Measurements from ENCODE around the gene KCNG4. TPM values are rescaled to one million over a fixed set of nuclear protein-coding genes. Genes with fewer than 3 reads are reported as not detected.

KCNG4 gene
- total and polyA plus RNA-seq, 5 donors, result not detected

DNA sequence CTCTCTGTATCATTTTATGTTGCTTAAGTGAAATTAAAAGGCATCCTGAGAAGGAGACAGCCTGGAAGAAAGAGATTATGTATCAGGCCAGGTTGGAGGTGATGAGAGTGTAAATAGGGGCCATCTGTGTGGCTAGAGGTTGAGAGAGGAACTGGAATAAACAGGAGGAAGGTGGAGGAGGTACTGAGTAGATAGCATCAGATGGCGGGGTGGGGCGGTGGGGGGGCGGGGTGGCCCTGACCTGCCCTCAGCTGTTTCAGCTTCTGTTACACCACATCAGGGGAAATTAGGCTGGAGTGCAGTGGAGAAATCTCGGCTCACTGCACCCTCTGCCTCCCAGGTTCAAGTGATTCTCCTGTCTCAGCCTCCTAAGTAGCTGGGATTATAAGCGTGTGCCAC is 6.9 kb upstream of the KCNG4 start:
- no peak overlapping the region for H3K4me3 ChIP-seq (ENCODE audit: low read length)
- H3K27me3 ChIP-seq (ENCODE audit: control insufficient read depth, insufficient read depth), result no peaks in the 10 kb centered on the region
- intact Hi-C loops (cut with DNase I), result no loop called here
- DNase-seq, result no peak
- H3K9me3 ChIP-seq (ENCODE audit: control insufficient read depth, low read length), result no peaks in the 10 kb centered on the region
- no peak overlapping the region for H3K27ac ChIP-seq (ENCODE audit: low read length)
- 67% methylated on average over 5 of the region's 5 CpGs for WGBS
- no peak for ATAC-seq
- H3K4me1 ChIP-seq (ENCODE audit: control insufficient read depth, insufficient read depth, low read length), result no peaks in the 10 kb centered on the region

DNA sequence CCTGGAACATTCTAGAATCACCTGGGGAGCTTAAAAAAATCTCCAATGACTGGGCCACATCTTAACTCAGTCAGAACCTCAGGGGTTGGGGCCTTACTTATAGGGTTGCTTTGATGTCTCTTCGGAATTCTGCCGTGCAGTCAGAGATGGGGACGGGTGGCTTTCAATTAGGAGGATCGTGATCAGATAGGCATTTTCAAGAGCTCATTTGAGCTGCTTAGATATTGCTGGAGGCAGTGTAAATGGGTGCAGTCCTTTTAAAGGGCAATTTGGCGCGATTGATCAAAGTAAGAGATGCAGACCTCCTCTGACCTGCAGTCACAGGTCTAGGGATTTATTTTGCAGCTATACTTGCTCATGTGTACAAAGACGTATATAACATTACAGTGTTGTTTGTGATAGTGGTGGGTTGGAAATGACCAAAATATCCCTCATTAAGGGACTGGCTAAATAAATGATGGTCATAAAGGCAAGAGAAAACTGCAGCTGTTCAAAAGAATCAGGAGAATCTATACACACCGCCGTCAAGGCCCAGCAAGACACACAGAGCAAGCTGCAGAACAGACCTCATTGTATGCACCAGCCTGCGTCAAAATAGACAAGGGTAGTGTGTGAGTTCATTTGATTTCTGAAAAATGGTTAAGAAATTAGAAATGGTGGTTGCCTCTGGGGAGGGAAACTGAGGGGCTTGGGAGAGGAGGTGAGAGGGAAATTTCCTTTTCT is 6.3 kb upstream of the KCNG4 start:
- H3K27me3 ChIP-seq (ENCODE audit: control insufficient read depth, insufficient read depth), result no peaks in the 10 kb centered on the region
- ATAC-seq (no peak), DNase-seq (no peak)
- no peaks in the 10 kb centered on the region for H3K9me3 ChIP-seq (ENCODE audit: control insufficient read depth, low read length)
- WGBS, result 83% methylated on average over 10 of the region's 10 CpGs
- H3K27ac ChIP-seq (ENCODE audit: low read length), result no peak overlapping the region
- H3K4me3 ChIP-seq (ENCODE audit: low read length), result no peak overlapping the region
- H3K4me1 ChIP-seq (ENCODE audit: control insufficient read depth, insufficient read depth, low read length), result no peaks in the 10 kb centered on the region
- intact Hi-C loops (cut with DNase I), result no loop called here

DNA sequence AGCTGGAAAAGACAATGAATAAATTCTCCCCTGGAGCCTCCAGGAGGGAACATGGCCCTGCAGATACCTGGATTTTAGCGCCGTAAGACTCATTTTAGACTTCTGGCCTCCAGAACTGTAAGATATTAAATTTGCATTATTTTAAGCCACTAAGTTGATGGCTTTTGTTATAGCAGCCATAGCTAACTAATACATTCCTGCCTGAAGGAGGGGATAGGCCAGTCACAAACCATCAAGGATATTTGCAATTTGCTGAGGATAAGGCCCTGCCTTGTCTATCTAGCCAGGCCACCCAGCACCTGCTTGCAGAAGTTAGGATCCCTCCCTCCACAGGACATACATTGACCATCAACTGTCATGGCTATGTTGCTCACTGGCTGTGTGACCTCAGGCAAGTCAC is 4.9 kb upstream of the KCNG4 start:
- WGBS, result 100% methylated on average over 2 of the region's 2 CpGs
- Histone ChIP-seq H3K4me1 (ENCODE audit: control insufficient read depth, insufficient read depth, low read length) (no peaks in the 10 kb centered on the region), H3K4me3 (ENCODE audit: low read length) (no peak overlapping the region), H3K27me3 (ENCODE audit: control insufficient read depth, insufficient read depth) (no peaks in the 10 kb centered on the region), H3K9me3 (ENCODE audit: control insufficient read depth, low read length) (no peaks in the 10 kb centered on the region), H3K27ac (ENCODE audit: low read length) (no peak overlapping the region)
- intact Hi-C loops (cut with DNase I), result no loop called here
- ATAC-seq (no peak), DNase-seq (no peak)

DNA sequence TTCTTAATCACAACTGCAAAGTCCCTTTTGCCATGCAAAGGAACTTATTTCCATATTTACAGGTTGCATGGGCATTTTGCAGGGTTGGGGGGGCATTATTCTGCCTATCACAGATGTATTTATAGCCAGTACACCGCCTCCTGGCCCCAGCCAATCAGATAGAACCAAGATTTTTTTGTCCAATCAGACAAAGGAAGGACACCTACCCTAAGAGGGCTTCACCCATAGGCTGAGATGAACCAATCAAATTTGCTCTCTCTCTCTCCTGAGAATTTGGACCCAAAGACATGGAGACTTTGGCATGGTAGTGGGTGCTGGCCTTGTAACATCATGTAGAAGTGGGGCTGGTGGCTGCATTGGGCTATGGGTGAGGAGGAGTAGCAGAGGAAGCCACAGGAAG is 3.9 kb upstream of the KCNG4 start:
- no peak for ATAC-seq
- no peak overlapping the region for H3K27ac ChIP-seq (ENCODE audit: low read length)
- H3K27me3 ChIP-seq (ENCODE audit: control insufficient read depth, insufficient read depth), result no peaks in the 10 kb centered on the region
- H3K4me3 ChIP-seq (ENCODE audit: low read length), result no peak overlapping the region
- H3K4me1 ChIP-seq (ENCODE audit: control insufficient read depth, insufficient read depth, low read length), result no peaks in the 10 kb centered on the region
- H3K9me3 ChIP-seq (ENCODE audit: control insufficient read depth, low read length), result no peaks in the 10 kb centered on the region
- intact Hi-C loops (cut with DNase I), result no loop called here
- no peak for DNase-seq
- 88% methylated on average over 1 of the region's 1 CpG for WGBS

DNA sequence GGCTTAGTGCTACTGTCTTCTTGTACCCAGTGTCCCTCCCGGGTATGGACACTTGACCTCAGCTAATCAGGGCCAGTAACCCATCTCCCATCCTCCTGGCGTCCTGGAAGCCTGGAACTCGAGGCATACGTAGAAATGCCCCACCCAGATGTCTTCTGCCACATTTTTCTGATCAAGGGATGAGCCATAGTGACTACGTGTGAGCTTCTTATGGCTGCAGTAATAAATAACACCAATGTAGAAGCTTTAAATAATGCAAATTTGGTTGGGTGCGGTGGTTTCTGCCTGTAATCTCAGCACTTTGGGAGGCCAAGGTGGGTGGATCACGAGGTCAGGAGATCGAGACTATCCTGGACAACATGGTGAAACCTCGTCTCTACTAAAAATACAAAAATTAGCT is 3.0 kb upstream of the KCNG4 start:
- intact Hi-C loops (cut with DNase I), result no loop called here
- 85% methylated on average over 9 of the region's 9 CpGs for WGBS

DNA sequence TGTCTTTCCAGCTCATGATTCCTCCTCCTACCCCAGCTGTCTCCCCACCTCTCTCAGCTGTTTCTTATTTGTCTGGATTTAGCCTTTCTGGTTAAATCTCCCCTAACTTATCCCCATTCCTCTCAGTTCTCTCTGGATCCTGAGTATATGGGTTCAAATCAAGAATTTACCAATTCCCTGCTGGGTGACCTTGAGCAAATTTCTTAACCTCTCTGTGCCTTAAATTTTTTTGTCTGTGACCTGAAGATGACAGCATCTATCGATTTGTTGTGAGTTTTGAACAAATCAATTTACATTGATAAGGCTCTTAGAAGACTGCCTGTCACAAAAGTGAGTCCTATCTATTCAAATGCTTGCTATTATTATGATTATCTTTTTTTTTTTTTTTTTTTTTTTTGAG is 2.0 kb upstream of the KCNG4 start:
- DNase-seq (no peak), ATAC-seq (no peak)
- H3K4me1 ChIP-seq (ENCODE audit: control insufficient read depth, insufficient read depth, low read length), result no peaks in the 10 kb centered on the region
- WGBS, result 66% methylated on average over 1 of the region's 1 CpG
- H3K27ac ChIP-seq (ENCODE audit: low read length), result no peak overlapping the region
- intact Hi-C loops (cut with DNase I), result no loop called here
- H3K9me3 ChIP-seq (ENCODE audit: control insufficient read depth, low read length), result no peaks in the 10 kb centered on the region
- H3K27me3 ChIP-seq (ENCODE audit: control insufficient read depth, insufficient read depth), result no peaks in the 10 kb centered on the region
- H3K4me3 ChIP-seq (ENCODE audit: low read length), result no peak overlapping the region

More for the DNA sequence above, 3.0 kb upstream of the KCNG4 start:
- Histone ChIP-seq H3K27ac (ENCODE audit: low read length) (no peak overlapping the region), H3K4me1 (ENCODE audit: control insufficient read depth, insufficient read depth, low read length) (no peaks in the 10 kb centered on the region), H3K4me3 (ENCODE audit: low read length) (no peak overlapping the region), H3K27me3 (ENCODE audit: control insufficient read depth, insufficient read depth) (no peaks in the 10 kb centered on the region), H3K9me3 (ENCODE audit: control insufficient read depth, low read length) (no peaks in the 10 kb centered on the region)
- no peak for DNase-seq
- no peak for ATAC-seq

DNA sequence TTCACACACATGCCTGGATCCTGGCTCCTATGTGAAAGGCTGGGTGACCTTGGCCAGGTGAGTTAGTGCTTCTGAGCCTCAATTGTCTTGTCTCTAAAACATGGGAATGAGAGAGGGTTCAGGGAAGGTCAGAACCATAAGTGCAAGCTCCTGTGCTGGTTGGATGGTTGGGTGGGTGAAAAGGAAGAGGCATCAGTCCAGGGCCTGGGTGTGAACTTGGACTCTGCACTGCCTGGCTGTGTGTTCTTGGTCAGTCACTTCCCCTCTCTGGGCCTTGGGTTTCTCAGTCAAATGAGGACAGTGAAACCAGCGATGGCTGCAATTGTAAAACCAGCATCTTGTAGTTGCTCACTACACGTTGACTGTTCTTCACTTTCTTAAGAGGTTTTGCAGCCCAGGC is 643 bp upstream of the KCNG4 start:
- Histone ChIP-seq H3K4me3 (ENCODE audit: low read length) (no peak overlapping the region), H3K9me3 (ENCODE audit: control insufficient read depth, low read length) (no peaks in the 10 kb centered on the region), H3K27ac (ENCODE audit: low read length) (no peak overlapping the region), H3K27me3 (ENCODE audit: control insufficient read depth, insufficient read depth) (no peaks in the 10 kb centered on the region), H3K4me1 (ENCODE audit: control insufficient read depth, insufficient read depth, low read length) (no peaks in the 10 kb centered on the region)
- intact Hi-C loops (cut with DNase I), result no loop called here
- DNase-seq (no peak), ATAC-seq (no peak)
- WGBS, result 68% methylated on average over 2 of the region's 2 CpGs

DNA sequence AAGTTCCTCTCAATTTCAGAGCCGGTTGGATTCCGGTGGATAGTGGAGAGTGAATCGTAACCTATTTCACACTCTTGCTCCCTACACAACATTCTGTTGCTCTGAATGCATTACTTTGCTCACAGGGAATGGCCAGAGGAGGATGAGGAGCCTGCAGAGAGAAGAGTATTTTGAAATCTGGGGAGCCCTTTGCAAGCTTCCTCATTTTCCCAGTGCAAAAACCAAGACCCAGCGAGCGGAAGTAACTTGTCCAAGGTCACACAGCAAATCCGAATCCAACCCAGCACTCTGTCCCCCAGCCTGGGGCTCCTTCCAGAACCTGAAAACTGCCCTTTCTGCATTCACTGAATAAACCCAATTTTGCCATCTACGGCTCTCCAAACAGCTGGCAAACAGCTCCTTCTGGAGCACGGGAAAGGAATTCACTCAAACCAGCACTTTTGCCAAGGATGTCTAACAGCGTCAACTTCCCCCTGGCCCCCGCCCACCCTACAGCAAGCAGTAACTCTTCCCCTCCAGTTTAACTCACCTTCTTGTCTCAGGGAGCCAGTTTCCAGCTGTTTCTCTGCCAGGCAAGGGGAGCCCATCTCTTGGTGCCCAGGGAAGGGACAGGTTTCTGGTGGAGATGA is 557 bp downstream of the KCNG4 start:
- no peak for ATAC-seq
- no peak for DNase-seq
- Histone ChIP-seq H3K27me3 (ENCODE audit: control insufficient read depth, insufficient read depth) (no peaks in the 10 kb centered on the region), H3K4me1 (ENCODE audit: control insufficient read depth, insufficient read depth, low read length) (peaks cover 4% of the 10 kb centered on the region), H3K9me3 (ENCODE audit: control insufficient read depth, low read length) (no peaks in the 10 kb centered on the region), H3K27ac (ENCODE audit: low read length) (no peak overlapping the region), H3K4me3 (ENCODE audit: low read length) (no peak overlapping the region)
- intact Hi-C loops (cut with DNase I), result no loop called here
- WGBS, result 45% methylated on average over 10 of the region's 10 CpGs

DNA sequence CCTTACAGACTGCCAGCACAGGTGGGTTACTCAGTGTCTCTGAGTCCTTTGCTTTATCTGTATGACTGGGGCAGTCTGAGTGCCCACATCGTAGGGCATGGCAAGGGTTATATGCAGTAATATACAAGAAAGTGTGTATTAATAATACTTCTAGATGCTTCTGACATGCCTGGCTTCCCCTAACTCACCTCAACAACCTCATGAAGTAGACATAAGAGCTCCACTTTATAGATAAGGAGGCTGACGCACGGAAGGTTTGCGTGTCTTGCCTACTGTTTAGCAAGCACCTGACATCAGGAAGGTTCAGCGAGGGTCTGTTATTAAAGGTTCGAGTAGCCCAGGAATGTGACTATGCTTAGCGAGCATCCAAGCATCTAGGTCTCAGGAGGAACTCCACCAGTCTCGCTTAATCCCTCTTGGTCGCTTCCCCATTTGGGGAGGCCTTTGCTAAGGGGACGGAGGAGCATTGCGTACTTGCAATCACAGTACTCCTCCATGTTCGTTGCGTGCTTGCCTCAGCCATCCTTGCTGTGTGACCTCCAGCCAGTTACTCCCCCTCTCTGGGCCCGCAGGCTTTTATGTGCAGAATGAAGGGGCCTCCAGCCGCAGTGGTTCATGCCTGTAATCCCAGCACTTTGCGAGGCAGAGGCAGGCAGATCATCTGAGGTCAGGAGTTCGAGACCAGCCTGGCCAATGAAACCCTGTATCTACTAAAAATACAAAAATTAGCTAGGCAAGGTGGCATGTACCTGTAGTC is 1.6 kb downstream of the KCNG4 start:
- no peak for ATAC-seq
- intact Hi-C loops (cut with DNase I), result no loop called here
- peaks cover 4% of the 10 kb centered on the region for H3K4me1 ChIP-seq (ENCODE audit: control insufficient read depth, insufficient read depth, low read length)
- DNase-seq, result no peak
- no peak overlapping the region for H3K27ac ChIP-seq (ENCODE audit: low read length)
- no peak overlapping the region for H3K4me3 ChIP-seq (ENCODE audit: low read length)
- H3K27me3 ChIP-seq (ENCODE audit: control insufficient read depth, insufficient read depth), result no peaks in the 10 kb centered on the region
- WGBS, result 86% methylated on average over 17 of the region's 17 CpGs
- H3K9me3 ChIP-seq (ENCODE audit: control insufficient read depth, low read length), result no peaks in the 10 kb centered on the region

DNA sequence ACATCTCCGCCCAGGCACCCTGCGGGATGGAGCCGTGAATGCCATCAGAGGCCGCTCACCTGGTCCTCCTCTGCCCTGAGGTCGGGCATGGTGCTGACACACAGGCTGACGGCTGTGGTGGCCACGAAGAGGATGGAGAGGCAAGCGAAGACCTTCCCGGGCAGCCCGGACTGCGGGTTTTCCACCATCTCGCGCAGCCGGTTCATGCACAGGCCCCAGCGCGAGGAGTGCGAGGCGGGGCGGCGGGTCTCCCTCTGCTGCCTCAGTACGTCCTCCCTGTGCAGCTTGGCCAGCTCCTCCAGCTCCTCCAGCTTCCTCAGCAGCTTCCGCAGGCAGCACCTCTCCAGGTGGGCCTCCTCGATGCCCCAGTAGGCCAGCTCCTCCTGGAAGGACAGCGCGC is 3.1 kb downstream of the KCNG4 start:
- no peak overlapping the region for H3K27ac ChIP-seq (ENCODE audit: low read length)
- H3K27me3 ChIP-seq (ENCODE audit: control insufficient read depth, insufficient read depth), result no peaks in the 10 kb centered on the region
- intact Hi-C loops (cut with DNase I), result no loop called here
- no peak overlapping the region for H3K4me3 ChIP-seq (ENCODE audit: low read length)
- H3K9me3 ChIP-seq (ENCODE audit: control insufficient read depth, low read length), result no peaks in the 10 kb centered on the region
- DNase-seq (no peak), ATAC-seq (no peak)
- peaks cover 4% of the 10 kb centered on the region for H3K4me1 ChIP-seq (ENCODE audit: control insufficient read depth, insufficient read depth, low read length)
- 94% methylated on average over 25 of the region's 25 CpGs for WGBS
